Thoracic aorta (tissue), 2 donors: ENCODE measurements around the gene KRT79. TPM values are rescaled to one million over a fixed set of nuclear protein-coding genes. Genes with fewer than 3 reads are reported as not detected.

Experiments used
- ATAC-seq: fragments of 150-250 bp; one replicate; pipeline ENCODE4 v1.8.0; 2017; ENCODE audit warnings: low read depth; ENCODE audit not compliant: insufficient number of reproducible peaks, low FRiP score
- DNase-seq: peaks from one replicate; pipeline ENCODE4 v3.0.0-alpha.2; 2020; ENCODE audit warnings: low spot score
- H3K27ac ChIP-seq, 2 donors: fragments of 200-600 bp; sonication (generic); 1 replicate in 1 of 2; 2 replicates in 1 of 2; pipeline ENCODE4 v1.5.1; 2016; ENCODE audit warnings: mild to moderate bottlenecking in 2 of 2, moderate library complexity in 2 of 2
- H3K27me3 ChIP-seq: fragments of 200-600 bp; sonication (generic); replicated peaks from 2 replicates; pipeline ENCODE4 v1.6.0; 2016; ENCODE audit warnings: mild to moderate bottlenecking; ENCODE audit not compliant: insufficient read depth
- H3K36me3 ChIP-seq: fragments of 200-600 bp; sonication (generic); one replicate; pipeline ENCODE4 v1.5.1; 2016
- H3K4me1 ChIP-seq, 2 donors: fragments of 200-600 bp; sonication (generic); 1 replicate in 1 of 2; 2 replicates in 1 of 2; pipeline versions ENCODE4 v1.5.1 to v1.6.0; 2016; ENCODE audit warnings: low read depth in 2 of 2, mild to moderate bottlenecking in 1 of 2; ENCODE audit not compliant: control insufficient read depth in 1 of 2
- H3K4me3 ChIP-seq: fragments of 200-600 bp; sonication (generic); 2 replicates; pipeline ENCODE4 v1.5.1; 2016; ENCODE audit warnings: mild to moderate bottlenecking
- H3K9me3 ChIP-seq: fragments of 200-600 bp; sonication (generic); 2 replicates; pipeline ENCODE4 v1.5.1; 2016
- CTCF ChIP-seq: fragments of 200-600 bp; sonication (generic); IDR thresholded peaks from one replicate; pipeline ENCODE4 v1.5.1; 2019; ENCODE audit warnings: antibody characterized with exemption
- total RNA-seq, 2 donors: library from RNA; depleted of rRNA; stranded (reverse); fragments of >200 nt; gene quantifications; one replicate each; pipeline versions ENCODE4 v1.1.0 to v1.2.3, GENCODE V29; 2016

Gene KRT79
- total RNA-seq, 2 donors from 2014 or later, result not detected

- Histone ChIP-seq H3K4me1 (no peaks in the 10 kb centered on the region), H3K9me3 (no peaks in the 10 kb centered on the region), H3K27me3 (no peaks in the 10 kb centered on the region), H3K4me3 (no peak overlapping the region), H3K27ac (no peak overlapping the region), H3K36me3 (no peaks in the 10 kb centered on the region)
- ATAC-seq (no peak), DNase-seq (no peak)
- TF ChIP-seq CTCF, result no peak
These were observed 4.7 kb upstream of the KRT79 start for GRCh38 chr12:52838609-52839435.

GRCh38 chr12:52837781-52838608 is 3.9 kb upstream of the KRT79 start:
- no peak for TF ChIP-seq CTCF
- Histone ChIP-seq H3K36me3 (no peaks in the 10 kb centered on the region), H3K9me3 (no peaks in the 10 kb centered on the region), H3K27ac (no peak overlapping the region), H3K27me3 (no peaks in the 10 kb centered on the region), H3K4me1 (no peaks in the 10 kb centered on the region), H3K4me3 (no peak overlapping the region)
- DNase-seq (no peak), ATAC-seq (no peak)

- TF ChIP-seq CTCF, result no peak
- ATAC-seq (no peak), DNase-seq (no peak)
- H3K36me3 ChIP-seq, result no peaks in the 10 kb centered on the region
- no peaks in the 10 kb centered on the region for H3K9me3 ChIP-seq
- no peak overlapping the region for H3K4me3 ChIP-seq
- H3K27me3 ChIP-seq, result no peaks in the 10 kb centered on the region
- H3K27ac ChIP-seq, result no peak overlapping the region
- no peaks in the 10 kb centered on the region for H3K4me1 ChIP-seq
These were observed 3.3 kb upstream of the KRT79 start for GRCh38 chr12:52837413-52837741.

- Histone ChIP-seq H3K9me3 (no peaks in the 10 kb centered on the region), H3K4me1 (no peaks in the 10 kb centered on the region), H3K27me3 (no peaks in the 10 kb centered on the region), H3K27ac (no peak overlapping the region), H3K36me3 (no peaks in the 10 kb centered on the region), H3K4me3 (no peak overlapping the region)
- TF ChIP-seq CTCF, result no peak
- ATAC-seq (no peak), DNase-seq (no peak)
These were observed 2.6 kb upstream of the KRT79 start for GRCh38 chr12:52836491-52837412.
